GM18498 (cell line): ENCODE measurements around the gene NIPAL4.

Source experiments
- ATAC-seq: cut with Tn5 transposase; IDR thresholded peaks from one replicate; pipeline ENCODE4 v1.9.1; 2021; ENCODE audit warnings: mild to moderate bottlenecking, moderate library complexity; ENCODE audit not compliant: unreplicated experiment

NIPAL4 gene

DNA sequence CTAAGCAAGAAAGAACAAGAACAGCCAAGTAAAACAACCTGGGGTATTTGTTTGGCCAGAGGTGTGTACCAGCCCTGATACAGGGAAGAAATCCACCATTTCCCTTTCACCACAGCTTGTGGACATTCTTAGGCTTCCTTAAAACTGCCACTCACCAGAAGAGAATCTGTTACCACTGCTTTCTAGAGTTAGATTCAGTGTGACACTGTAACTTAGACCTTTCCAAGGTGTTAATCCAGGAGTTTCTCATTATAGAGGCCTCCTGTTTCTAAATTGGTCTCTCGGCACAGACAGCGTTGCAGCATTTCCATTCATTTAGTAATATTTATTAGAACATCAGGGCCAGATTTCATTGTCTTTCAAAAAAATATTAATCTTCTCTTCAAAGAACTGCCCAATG is 55.0 kb downstream of the NIPAL4 start:
- no peak for ATAC-seq

DNA sequence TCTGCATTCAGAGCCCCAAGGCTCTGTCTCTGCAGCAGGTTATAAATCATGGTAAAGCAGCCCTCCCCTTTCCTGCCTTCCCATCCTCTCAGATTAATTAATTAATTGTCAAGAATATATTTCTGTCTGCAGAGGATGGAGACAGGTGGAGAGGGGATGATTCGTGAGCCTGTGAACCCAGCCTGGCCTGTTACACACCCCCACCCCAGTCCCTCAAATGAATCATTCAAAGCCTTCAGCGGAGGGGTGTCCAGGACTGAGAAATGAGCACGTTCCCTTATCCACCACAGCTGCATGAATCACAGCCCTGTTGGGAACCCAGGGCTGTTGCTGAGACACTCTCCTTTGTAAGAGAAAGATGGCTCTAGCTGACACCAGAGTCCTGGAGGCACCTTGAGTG is 56.0 kb downstream of the NIPAL4 start:
- ATAC-seq, result no peak

DNA sequence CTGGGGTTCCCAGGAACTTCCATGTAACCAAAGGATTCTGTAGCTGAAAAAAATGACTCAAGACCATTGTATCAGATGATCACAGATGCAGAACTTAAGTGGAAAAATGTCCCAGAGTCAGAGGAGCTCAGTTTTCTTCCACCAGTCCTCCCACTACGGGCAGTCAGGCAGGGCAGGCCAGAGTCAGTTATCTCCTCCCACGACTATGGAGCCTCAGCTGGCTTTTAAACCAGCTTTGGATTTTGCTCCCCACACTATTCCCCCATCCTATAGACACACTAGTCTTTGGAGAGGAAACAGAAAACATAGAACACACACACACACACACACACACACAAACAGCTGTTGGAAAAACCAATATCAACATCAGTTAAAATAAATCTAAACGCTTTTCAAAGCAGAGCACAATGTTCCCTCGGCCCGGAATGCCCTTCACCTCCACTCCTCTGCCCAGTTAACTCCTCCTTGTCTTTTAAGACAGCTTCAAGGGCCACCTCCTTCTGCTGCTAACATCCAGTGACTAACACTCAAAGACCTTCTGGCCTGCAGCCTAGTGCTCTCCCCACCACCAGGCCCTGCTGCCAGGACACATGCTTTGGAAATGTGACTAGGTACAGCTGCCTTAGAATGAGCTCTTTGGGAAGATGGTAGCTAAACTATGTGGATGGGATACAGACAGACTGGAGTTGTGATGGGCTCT is 56.8 kb downstream of the NIPAL4 start:
- ATAC-seq, result no peak

DNA sequence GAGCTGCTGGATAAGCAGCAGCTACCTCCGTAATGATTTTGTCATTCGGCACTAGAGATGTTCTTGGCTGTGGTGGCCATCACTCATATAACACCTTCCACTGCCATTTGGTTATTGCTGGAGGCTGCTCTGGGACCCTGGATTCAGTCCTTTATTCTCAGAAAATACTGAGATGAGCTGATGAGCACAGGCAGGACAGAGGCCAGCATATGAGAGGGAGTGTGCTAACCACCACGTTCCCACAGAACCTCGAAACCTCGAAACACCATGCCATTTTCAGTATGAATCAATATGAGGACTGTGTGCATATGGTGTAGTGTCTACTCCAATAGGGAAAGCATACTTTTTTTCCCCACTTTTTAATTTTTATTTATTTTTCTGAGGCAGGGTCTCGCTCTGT is 59.0 kb downstream of the NIPAL4 start:
- peak; percentile 80 for ATAC-seq

DNA sequence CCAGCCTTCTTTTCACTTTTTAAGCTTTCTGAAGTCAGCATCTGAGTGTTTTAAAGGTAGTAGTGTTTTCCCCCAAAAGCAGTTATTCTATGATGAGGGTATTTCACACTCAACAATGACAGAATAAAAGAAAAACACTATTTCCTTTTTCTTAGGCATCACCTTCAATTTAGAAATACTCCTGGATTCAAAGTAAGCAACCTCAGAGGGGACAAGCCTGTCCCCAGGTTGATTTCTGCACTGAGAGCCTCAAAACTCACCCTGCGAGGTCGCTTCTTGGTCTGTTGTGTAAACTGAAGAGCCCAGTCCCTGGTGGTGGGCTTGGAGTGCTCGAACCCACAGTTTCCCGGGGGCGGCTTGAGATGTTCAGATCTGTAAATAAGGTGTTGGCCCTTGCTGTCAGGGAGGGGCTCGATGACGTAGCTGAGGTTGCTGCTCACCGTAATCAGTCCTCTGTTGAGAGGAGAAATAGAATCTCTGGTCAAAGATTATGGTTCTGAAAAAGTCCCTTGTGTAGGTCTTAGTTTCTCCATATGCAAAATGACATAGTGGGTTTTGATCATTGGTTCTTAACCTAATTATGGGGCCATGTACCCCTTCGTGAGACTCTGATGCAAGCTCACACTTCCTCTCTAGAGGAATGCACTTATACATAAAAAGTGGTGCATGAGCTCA is 59.7 kb downstream of the NIPAL4 start:
- ATAC-seq, result peak; percentile 72

DNA sequence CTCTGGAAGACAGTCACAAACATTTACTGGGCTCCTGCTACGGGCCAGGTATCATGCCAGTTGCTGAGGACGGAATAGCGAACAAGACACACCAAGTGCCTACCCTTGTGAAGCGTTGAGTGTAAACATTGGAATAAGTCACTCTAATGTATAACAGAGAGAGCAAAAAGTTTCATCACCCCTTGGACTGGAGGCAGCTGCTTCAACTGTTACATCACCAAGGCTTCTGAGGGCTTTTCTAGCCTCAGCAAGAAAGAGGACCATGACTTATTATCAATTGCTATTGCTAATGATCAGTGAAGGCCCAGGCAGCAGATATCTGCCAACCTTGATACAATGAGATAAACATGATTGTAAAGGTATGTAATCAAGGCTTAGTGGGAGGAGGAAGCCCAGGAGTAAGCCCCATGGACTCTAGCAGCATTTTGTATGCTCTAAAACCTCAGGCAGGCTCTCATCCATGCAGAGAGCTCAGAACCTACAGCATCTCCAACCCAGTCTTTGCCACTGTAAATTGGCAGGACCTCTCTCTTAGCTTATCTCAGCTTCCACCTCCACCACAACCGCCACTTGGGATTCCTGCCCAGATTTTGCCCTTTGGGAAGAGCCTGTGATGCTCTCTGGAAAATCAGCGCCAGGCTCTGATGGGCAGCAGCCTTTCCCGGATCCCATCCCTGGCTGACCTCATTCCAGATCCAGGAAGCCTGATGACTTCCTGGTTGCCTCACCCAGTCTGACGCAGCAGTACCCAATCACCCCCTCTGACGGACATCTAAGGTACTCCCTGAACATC is 61.1 kb downstream of the NIPAL4 start:
- no peak for ATAC-seq

DNA sequence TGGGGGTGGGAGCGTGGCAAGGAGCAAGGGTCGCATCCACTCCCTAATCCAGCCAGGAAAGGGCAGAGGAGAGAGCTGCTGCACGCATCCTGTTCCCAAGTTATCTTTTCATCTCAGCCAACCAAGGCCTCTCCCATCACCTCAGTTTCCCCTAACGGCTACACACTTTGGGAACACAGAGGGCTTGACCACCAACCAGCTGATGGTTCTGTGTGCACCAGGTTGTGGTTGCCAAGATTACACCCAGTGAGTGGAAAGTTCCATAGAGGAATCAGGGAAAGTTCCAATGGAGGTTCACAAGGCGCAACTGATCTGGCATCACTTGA is 61.7 kb downstream of the NIPAL4 start:
- ATAC-seq, result no peak

DNA sequence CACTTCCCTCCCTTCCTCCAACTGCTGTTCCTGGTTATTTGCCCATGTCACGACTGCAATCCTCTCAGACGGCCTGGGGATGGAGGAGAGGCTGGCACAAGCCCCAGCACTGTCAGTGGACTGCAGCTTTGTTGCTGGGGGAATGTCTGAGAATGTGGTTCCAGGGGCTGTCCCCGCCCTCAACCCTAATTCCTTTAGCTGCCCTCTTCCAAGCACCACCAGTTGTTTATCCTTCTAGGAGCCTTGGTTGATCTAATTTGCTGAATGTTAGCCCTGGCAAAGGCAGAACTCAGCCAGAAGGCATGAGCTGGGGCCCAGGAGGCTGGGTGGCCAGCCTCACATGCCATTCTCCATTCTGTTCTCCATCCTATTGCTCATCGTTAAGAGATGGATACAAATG is 64.0 kb downstream of the NIPAL4 start:
- ATAC-seq, result no peak
